Neural crest cell (in vitro differentiated cells): ENCODE results near the gene ITGB2. TPM values are rescaled to one million over a fixed set of nuclear protein-coding genes. Genes with fewer than 3 reads are reported as not detected.

ENCODE experiments used
- DNase-seq: peaks from one replicate; pipeline ENCODE4 v3.0.0; 2021; ENCODE audit warnings: low read depth, mixed read lengths, low spot score
- H3K27ac Mint-ChIP-seq: one replicate; pipeline ENCODE4 v1.8.0; 2021; ENCODE audit warnings: mild to moderate bottlenecking, mixed read lengths; ENCODE audit not compliant: unreplicated experiment
- H3K27me3 Mint-ChIP-seq: 2 replicates; pipeline ENCODE4 v1.8.0; 2021; ENCODE audit warnings: low read depth, mild to moderate bottlenecking, mixed read lengths
- H3K36me3 Mint-ChIP-seq: 2 replicates; pipeline ENCODE4 v1.8.0; 2021; ENCODE audit warnings: low read depth, mild to moderate bottlenecking, mixed read lengths
- H3K4me1 Mint-ChIP-seq: 2 replicates; pipeline ENCODE4 v1.8.0; 2021; ENCODE audit warnings: mixed read lengths
- H3K4me3 Mint-ChIP-seq: one replicate; pipeline ENCODE4 v1.8.0; 2021; ENCODE audit warnings: mild to moderate bottlenecking, mixed read lengths
- H3K9me3 Mint-ChIP-seq: 2 replicates; pipeline ENCODE4 v1.8.0; 2021; ENCODE audit warnings: mixed read lengths
- CTCF ChIP-seq: fragments of 200-600 bp; sonication (generic); conservative IDR thresholded peaks from 2 replicates; pipeline ENCODE4 v1.5.0; 2021; ENCODE audit warnings: antibody characterized with exemption, mild to moderate bottlenecking
- total RNA-seq: library from RNA; stranded (reverse); gene quantifications from 2 replicates; pipeline ENCODE4 v1.2.1, GENCODE V29; 2021

The ITGB2 gene
- total RNA-seq, 1 donor from 2014 or later, result 0.89 TPM

- Mint-ChIP-seq H3K4me1 (peaks cover 13% of the 10 kb centered on the region), H3K9me3 (no peaks in the 10 kb centered on the region), H3K4me3 (no peak overlapping the region), H3K27ac (no peak overlapping the region), H3K27me3 (peaks cover 5% of the 10 kb centered on the region), H3K36me3 (peaks cover 5% of the 10 kb centered on the region)
- no peak for DNase-seq
- no peak for TF ChIP-seq CTCF
Measured at GRCh38 chr21:44848821-44849521, 71.7 kb downstream of the ITGB2 start.

- H3K27ac Mint-ChIP-seq, result no peak overlapping the region
- no peak for TF ChIP-seq CTCF
Measured at GRCh38 chr21:44847261-44848056, 73.2 kb downstream of the ITGB2 start.

GRCh38 chr21:44846485-44847260 is 74.0 kb downstream of the ITGB2 start:
- Mint-ChIP-seq H3K27ac (no peak overlapping the region), H3K36me3 (peaks cover 5% of the 10 kb centered on the region), H3K9me3 (no peaks in the 10 kb centered on the region), H3K4me3 (peak overlapping the region; percentile 47), H3K27me3 (peaks cover 5% of the 10 kb centered on the region), H3K4me1 (peaks cover 13% of the 10 kb centered on the region)
- DNase-seq, result no peak
- TF ChIP-seq CTCF, result no peak

More at GRCh38 chr21:44847261-44848056, 73.2 kb downstream of the ITGB2 start:
- no peak overlapping the region for H3K4me3 Mint-ChIP-seq
- DNase-seq, result no peak
- H3K9me3 Mint-ChIP-seq, result no peaks in the 10 kb centered on the region
- peaks cover 13% of the 10 kb centered on the region for H3K4me1 Mint-ChIP-seq
- H3K27me3 Mint-ChIP-seq, result peaks cover 5% of the 10 kb centered on the region
- H3K36me3 Mint-ChIP-seq, result peaks cover 5% of the 10 kb centered on the region

- Mint-ChIP-seq H3K36me3 (peaks cover 5% of the 10 kb centered on the region), H3K4me3 (peak overlapping the region; percentile 47), H3K9me3 (no peaks in the 10 kb centered on the region), H3K27ac (no peak overlapping the region), H3K4me1 (peaks cover 13% of the 10 kb centered on the region), H3K27me3 (peaks cover 5% of the 10 kb centered on the region)
- no peak for DNase-seq
- TF ChIP-seq CTCF, result peak; percentile 8
Measured at GRCh38 chr21:44846224-44846484, 74.5 kb downstream of the ITGB2 start.

- Mint-ChIP-seq H3K4me1 (peaks cover 13% of the 10 kb centered on the region), H3K4me3 (no peak overlapping the region), H3K36me3 (peaks cover 2% of the 10 kb centered on the region), H3K9me3 (no peaks in the 10 kb centered on the region), H3K27me3 (peaks cover 5% of the 10 kb centered on the region), H3K27ac (no peak overlapping the region)
- TF ChIP-seq CTCF, result peak; percentile 48
- peak; percentile 58 for DNase-seq
Measured at GRCh38 chr21:44845418-44846223, 75.1 kb downstream of the ITGB2 start.
